Activated naive CD8-positive, alpha-beta T cell treated with anti-CD3 and anti-CD28 coated beads, Interleukin-2, amount 50 U/mL, for 24 hours (primary cell): ENCODE measurements around the gene KIRREL3.

Source experiments
- ATAC-seq: fragments of 150-1000 bp; cut with Tn5 transposase; one replicate; pipeline ENCODE4 v1.10.0; 2021
- DNase-seq: peaks from one replicate; pipeline ENCODE4 v3.0.0; 2021
- H3K27ac Mint-ChIP-seq: one replicate; pipeline ENCODE4 v1.8.0; 2021; ENCODE audit warnings: mild to moderate bottlenecking, mixed read lengths
- H3K27me3 Mint-ChIP-seq: one replicate; pipeline ENCODE4 v1.8.0; 2021; ENCODE audit warnings: mixed read lengths
- H3K36me3 Mint-ChIP-seq: one replicate; pipeline ENCODE4 v1.8.0; 2021; ENCODE audit warnings: low read depth, mixed read lengths
- H3K4me1 Mint-ChIP-seq: one replicate; pipeline ENCODE4 v1.8.0; 2021; ENCODE audit warnings: mixed read lengths
- H3K4me3 Mint-ChIP-seq: one replicate; pipeline ENCODE4 v1.8.0; 2021; ENCODE audit warnings: mild to moderate bottlenecking, moderate library complexity, mixed read lengths
- H3K9me3 Mint-ChIP-seq: one replicate; pipeline ENCODE4 v1.8.0; 2021; ENCODE audit warnings: mixed read lengths

The KIRREL3 gene

DNA sequence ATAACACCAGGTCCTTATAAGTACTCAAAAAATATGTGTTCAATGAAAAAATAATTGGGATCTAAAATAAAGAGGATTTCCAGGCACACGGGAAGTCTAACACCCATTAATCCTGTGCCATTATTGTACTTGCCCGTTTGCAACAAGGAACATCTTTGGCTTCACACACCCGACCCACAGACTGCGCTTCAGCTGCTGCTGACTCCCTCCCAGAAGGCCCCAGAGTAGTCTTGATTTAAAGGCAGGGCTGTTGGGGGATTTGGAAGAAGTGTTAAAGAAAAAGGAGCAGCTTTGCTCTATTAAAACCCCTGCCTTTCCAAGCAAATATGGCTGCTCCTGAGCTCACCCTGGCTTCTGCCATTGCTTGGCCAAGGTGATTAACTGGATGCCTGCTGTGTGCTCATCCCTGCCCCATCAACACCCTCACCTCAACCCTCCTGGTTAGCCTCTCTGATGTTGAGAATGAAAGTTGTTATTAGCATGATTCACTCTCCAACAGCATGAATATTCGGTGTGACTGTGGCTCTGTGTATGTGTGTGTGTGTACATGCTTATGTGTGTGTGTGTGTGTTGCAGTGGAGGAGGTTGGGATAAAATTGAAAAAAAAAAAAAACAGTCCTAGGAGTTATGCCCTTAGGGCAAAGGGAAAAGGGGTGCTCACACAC lies 76.1 kb downstream of the KIRREL3 start:
- Mint-ChIP-seq H3K4me1 (no peaks in the 10 kb centered on the region), H3K27ac (no peak overlapping the region), H3K27me3 (peaks cover 10% of the 10 kb centered on the region), H3K36me3 (no peaks in the 10 kb centered on the region), H3K9me3 (no peaks in the 10 kb centered on the region), H3K4me3 (no peak overlapping the region)
- no peak for DNase-seq
- ATAC-seq = no peak

DNA sequence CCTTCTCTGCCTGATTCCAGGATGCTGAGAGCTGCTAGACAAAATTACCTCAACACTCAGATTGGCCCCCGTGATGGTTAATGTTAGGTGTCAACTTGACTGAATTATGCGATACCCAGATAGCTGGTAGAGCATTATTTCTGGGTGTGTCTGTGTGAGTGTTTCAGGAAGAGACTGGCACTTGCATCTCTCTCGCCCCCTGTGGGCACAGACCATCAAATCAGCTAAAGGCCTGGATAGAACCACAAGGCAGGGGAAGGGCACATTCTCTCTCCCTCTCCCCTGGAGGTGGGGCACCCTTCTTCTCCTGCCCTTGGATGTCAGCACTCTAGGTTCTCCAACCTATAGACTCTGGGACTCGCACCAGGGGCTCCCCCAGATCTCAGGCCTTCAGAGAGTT lies 79.7 kb downstream of the KIRREL3 start:
- Mint-ChIP-seq H3K36me3 (no peaks in the 10 kb centered on the region), H3K27me3 (peaks cover 5% of the 10 kb centered on the region), H3K27ac (no peak overlapping the region), H3K4me1 (peaks cover 5% of the 10 kb centered on the region), H3K9me3 (no peaks in the 10 kb centered on the region), H3K4me3 (no peak overlapping the region)
- ATAC-seq (no peak), DNase-seq (no peak)

DNA sequence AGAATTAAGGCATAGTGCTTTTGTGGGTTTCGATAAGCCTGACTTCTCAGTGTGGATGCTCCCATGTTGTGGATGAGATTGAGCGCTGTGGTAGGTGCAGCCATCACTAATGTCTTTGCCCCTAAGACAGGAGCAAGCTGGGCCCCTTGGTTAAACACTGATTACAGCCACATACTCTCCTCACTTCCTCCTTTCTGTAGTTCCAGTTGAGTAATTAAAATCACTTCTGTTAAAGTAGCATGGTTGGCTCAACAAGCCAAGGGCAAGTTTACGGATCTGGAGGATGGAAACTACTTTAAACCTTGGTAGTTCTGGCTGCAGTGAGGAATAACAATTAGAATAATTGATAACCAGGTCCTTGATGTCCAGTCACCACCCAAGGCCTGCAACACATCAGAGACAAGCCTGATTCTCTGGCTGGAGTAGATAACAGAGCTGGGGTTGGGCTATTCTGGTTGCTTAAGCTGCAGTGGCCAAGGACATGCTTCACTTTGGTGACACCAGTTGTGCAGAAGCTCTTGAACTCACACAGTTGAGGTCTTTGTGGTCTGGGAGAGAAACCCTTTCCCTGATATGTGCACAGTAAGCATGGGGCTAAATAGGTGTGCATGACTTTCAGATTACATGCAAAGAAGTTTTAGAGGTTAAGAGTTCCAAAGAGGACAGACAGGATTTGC lies 81.3 kb downstream of the KIRREL3 start:
- Mint-ChIP-seq H3K9me3 (no peaks in the 10 kb centered on the region), H3K36me3 (no peaks in the 10 kb centered on the region), H3K4me1 (peaks cover 5% of the 10 kb centered on the region), H3K27ac (no peak overlapping the region), H3K27me3 (peaks cover 5% of the 10 kb centered on the region), H3K4me3 (no peak overlapping the region)
- ATAC-seq (no peak), DNase-seq (no peak)

DNA sequence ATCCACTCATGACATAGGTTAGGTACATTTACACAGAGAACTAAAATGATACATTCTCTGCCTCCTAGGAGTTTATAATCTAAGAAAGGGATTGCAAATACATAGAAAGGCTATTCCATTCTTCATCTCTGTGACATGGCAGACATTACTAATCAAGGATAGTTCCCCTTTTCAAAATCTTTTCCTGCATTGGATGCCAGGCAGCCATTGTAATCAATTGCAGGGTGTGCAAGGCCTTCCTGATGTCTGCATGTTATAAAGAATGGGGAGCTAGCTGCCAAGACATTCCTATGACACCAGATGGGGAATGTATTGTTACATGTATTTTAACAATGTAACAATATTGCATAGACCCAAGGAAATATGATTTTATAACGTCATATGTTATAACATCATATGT lies 82.0 kb downstream of the KIRREL3 start:
- Mint-ChIP-seq H3K36me3 (no peaks in the 10 kb centered on the region), H3K9me3 (no peaks in the 10 kb centered on the region), H3K4me1 (peaks cover 5% of the 10 kb centered on the region), H3K27ac (no peak overlapping the region), H3K4me3 (no peak overlapping the region), H3K27me3 (no peaks in the 10 kb centered on the region)
- DNase-seq (no peak), ATAC-seq (no peak)

DNA sequence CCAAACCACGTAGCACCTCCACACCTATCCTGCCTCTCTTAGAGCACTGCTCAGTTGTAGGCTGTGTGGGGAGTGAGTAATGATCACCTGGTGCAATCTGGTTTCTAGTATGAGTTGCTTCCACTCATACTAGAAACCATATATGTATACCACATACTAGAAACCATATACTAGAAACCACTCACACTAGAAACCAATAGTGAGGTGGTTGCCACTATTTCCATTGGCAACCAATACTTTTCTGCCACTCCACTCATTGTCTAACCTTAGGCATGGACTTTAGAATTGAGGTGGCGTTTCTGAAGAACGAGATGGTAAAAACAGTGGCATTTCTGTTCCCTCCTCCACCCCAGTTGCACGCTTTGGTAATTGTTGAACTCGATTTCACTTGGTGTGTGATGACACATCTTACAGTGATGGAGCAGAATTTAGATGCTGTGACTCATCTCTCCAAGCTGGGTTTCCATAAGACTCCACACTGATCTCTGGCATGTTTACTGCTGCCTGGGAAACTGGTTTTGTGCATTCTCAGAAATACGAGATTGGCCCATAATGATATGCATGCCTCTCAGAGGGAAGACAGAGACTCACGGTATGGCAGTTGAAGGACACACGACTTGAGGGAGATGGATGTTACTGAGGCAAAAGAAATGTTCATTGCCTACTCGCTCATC lies 82.9 kb downstream of the KIRREL3 start:
- no peak overlapping the region for H3K4me3 Mint-ChIP-seq
- H3K4me1 Mint-ChIP-seq = peaks cover 5% of the 10 kb centered on the region
- no peak overlapping the region for H3K27ac Mint-ChIP-seq
- peak; percentile 91 for ATAC-seq
- no peak for DNase-seq
- H3K36me3 Mint-ChIP-seq = no peaks in the 10 kb centered on the region
- no peaks in the 10 kb centered on the region for H3K27me3 Mint-ChIP-seq
- H3K9me3 Mint-ChIP-seq = no peaks in the 10 kb centered on the region

DNA sequence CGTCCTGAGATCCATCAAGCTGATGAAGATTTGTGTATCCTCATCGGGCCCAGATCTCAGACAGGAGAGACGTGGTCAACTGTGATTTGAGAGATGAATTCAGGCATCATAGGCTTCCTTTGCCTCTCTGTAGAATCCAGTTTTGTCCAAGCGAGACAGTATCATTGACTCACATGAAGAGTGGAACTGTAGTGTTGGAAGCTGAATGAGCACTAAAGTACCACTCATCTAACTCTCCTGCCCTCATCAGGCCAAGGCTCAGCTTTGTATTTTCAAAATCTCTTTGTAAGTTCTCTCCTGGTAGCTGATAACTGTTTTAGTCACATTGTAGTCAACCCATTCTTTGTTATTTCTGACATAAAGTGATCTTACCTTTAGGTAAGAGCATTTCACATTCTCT lies 85.1 kb downstream of the KIRREL3 start:
- no peaks in the 10 kb centered on the region for H3K9me3 Mint-ChIP-seq
- no peak overlapping the region for H3K27ac Mint-ChIP-seq
- H3K36me3 Mint-ChIP-seq = no peaks in the 10 kb centered on the region
- H3K4me3 Mint-ChIP-seq = no peak overlapping the region
- peaks cover 5% of the 10 kb centered on the region for H3K4me1 Mint-ChIP-seq
- H3K27me3 Mint-ChIP-seq = no peaks in the 10 kb centered on the region
- DNase-seq = no peak
- no peak for ATAC-seq

DNA sequence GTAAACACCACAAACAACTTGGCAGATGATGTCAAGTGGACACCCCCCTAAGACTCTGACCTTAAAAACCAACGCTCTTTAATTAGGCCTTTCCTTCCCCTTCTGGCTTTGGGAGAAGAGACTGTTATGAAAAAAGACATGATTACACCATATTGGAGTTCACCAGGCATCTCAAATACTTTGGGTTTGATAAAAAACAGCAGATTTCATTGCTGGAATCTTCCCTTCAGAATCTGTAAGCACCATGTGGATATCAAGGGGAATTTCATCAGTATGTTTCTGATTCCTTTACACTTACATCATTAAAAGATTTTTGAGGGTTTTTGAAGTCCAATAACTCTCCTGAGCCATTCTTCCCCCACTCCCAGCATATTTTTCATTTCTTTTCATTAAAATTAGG lies 85.6 kb downstream of the KIRREL3 start:
- Mint-ChIP-seq H3K4me3 (no peak overlapping the region), H3K27ac (no peak overlapping the region), H3K36me3 (no peaks in the 10 kb centered on the region), H3K9me3 (no peaks in the 10 kb centered on the region), H3K27me3 (no peaks in the 10 kb centered on the region), H3K4me1 (peaks cover 5% of the 10 kb centered on the region)
- DNase-seq (no peak), ATAC-seq (no peak)

DNA sequence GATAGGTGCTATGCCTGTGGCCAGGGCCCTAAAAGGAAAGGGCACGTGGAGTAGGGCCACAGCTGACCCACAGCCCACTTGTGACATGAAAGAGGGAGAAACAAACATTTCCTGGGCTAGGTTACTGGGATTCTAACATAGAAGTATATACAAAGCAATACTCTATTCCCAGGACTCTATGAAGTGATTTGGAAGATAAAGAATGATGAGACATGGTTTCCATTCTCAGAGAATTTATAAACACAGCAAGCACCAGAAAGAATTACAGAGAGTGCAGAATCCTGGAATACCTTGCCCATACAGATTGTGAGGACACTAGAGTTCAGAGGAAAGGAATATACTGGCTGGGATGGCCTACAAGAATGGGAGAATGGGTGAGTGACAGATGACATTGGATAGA lies 86.4 kb downstream of the KIRREL3 start:
- no peak overlapping the region for H3K4me3 Mint-ChIP-seq

DNA sequence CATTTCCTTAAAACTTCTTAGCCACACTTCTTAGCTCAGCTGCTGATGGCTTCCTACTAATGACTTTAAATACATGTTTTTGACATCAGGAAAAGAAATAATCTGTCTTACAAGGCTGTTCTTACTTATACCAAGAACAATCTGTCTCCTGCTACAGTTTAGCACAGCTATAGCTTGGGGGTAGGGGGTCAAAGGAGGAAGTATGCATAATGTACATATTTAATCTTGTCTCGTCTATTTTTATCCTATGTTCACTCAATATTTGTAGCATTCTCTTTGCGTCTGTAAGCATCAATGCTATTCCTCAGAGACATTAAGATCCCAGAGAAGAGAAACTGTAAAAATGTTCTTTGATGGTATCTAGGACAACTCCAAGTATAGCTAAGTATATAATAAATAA lies 96.0 kb downstream of the KIRREL3 start:
- no peak for DNase-seq
- ATAC-seq = no peak
- Mint-ChIP-seq H3K27ac (no peak overlapping the region), H3K4me1 (no peaks in the 10 kb centered on the region), H3K36me3 (no peaks in the 10 kb centered on the region), H3K9me3 (peaks cover 3% of the 10 kb centered on the region), H3K27me3 (peaks cover 2% of the 10 kb centered on the region), H3K4me3 (no peak overlapping the region)

More for the DNA sequence above, 86.4 kb downstream of the KIRREL3 start:
- peaks cover 5% of the 10 kb centered on the region for H3K4me1 Mint-ChIP-seq
- H3K36me3 Mint-ChIP-seq = no peaks in the 10 kb centered on the region
- no peaks in the 10 kb centered on the region for H3K9me3 Mint-ChIP-seq
- H3K27ac Mint-ChIP-seq = no peak overlapping the region
- ATAC-seq = no peak
- no peak for DNase-seq
- H3K27me3 Mint-ChIP-seq = no peaks in the 10 kb centered on the region

DNA sequence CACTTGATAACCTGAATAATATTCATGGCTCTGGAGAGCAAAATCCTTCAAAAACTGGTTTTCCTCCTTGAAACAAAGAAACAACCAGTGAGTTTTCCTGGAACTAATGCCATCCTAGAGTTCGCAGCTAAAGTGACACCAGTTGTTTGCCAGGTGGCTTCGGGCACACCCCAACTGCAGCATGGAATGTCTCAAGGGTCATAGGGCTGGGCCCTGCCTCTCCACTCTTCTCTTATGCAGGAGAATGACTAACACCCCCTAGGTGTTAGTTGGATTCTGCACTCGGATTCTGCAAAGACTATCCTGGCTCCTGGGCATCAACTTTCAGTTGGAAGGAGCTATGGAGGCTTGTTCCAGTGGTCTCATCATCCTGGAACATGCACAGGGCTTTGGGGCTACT lies 98.8 kb downstream of the KIRREL3 start:
- no peaks in the 10 kb centered on the region for H3K4me1 Mint-ChIP-seq
- no peak for ATAC-seq
- no peak overlapping the region for H3K27ac Mint-ChIP-seq

DNA sequence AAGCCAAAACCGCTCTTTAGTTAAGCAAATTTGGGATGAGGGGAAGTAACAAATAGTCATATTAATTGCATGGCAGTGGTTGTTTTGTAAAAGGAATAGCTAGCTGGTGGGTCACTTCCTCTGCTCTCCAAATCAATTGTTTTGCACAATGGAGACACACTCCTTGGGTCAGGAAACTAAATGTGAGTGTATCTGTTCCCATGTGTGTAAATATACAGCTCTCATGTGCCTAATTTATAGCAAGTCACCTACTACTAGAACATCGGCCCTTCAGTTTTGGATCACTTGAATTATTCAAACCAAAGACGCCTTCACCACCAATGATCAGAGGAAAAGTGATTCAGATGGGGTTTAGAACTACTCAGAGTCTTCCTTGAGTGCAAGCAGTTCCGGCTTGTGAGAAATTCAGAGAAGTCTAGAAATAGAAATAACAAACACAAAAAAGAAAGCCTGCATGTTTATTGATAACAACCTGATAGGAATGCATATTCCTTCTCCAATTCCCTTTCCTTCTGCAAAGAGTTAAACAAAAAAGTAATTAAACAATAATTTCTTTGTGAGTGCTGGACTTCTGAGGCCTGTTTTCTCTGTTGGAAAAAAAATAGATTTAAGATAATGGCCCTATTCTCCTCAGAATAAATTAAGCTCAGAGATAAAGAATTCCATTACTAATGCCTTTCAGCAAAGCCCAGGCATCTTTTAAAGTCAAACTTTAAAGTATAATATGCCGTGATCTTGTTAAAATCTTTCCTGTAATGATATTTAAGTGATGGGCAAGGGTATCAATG lies 100.4 kb downstream of the KIRREL3 start:
- no peak overlapping the region for H3K4me3 Mint-ChIP-seq
- H3K4me1 Mint-ChIP-seq = no peaks in the 10 kb centered on the region
- ATAC-seq (no peak), DNase-seq (no peak)
- no peak overlapping the region for H3K27ac Mint-ChIP-seq
- H3K36me3 Mint-ChIP-seq = no peaks in the 10 kb centered on the region
- H3K9me3 Mint-ChIP-seq = peaks cover 17% of the 10 kb centered on the region
- H3K27me3 Mint-ChIP-seq = peaks cover 7% of the 10 kb centered on the region

More for the DNA sequence above, 98.8 kb downstream of the KIRREL3 start:
- no peak for DNase-seq
- Mint-ChIP-seq H3K27me3 (peaks cover 4% of the 10 kb centered on the region), H3K9me3 (peaks cover 7% of the 10 kb centered on the region), H3K4me3 (no peak overlapping the region), H3K36me3 (no peaks in the 10 kb centered on the region)

DNA sequence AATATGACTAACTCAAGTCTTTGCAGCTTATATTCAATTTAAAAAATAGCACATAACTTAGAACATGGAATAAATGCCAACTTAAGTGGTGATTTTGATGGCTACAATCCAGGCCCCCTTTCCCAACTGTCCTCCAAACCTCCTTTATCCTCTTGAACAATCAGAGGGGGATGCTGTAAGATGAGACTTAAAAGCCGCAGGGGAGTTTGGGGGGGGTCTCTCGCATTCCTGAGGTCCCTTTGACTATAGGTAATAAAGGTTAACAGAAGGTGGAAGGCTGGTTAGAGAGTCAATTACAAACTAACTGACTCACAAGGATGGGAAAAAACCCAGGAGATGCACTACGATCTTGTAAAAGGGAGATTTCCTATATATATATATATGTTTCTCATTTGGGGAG lies 101.8 kb downstream of the KIRREL3 start:
- H3K27ac Mint-ChIP-seq = no peak overlapping the region
- H3K27me3 Mint-ChIP-seq = peaks cover 11% of the 10 kb centered on the region
- no peak overlapping the region for H3K4me3 Mint-ChIP-seq
- peaks cover 2% of the 10 kb centered on the region for H3K4me1 Mint-ChIP-seq
- ATAC-seq (no peak), DNase-seq (no peak)
- H3K36me3 Mint-ChIP-seq = peaks cover 1% of the 10 kb centered on the region
- peaks cover 20% of the 10 kb centered on the region for H3K9me3 Mint-ChIP-seq

DNA sequence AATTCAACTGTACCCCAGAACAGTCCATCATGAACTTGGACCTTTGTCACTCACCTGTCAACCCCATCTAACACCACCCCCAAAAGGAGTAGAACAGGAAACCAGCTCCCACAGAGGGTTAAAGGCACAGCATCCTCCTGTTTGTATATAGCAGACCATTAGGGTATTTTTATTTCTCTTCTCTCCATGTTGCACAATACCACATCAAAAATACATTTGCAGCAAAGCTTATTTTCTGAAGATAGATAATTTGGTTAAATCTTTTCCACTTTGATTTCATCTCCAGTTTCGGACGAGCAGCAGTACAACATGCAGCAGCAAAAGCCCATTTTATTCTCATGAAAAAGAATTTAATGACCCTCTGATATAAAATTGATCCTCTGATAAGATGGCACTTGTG lies 103.1 kb downstream of the KIRREL3 start:
- ATAC-seq (no peak), DNase-seq (no peak)
- Mint-ChIP-seq H3K9me3 (peaks cover 23% of the 10 kb centered on the region), H3K36me3 (peaks cover 1% of the 10 kb centered on the region), H3K4me1 (peaks cover 6% of the 10 kb centered on the region), H3K27ac (no peak overlapping the region), H3K27me3 (peaks cover 11% of the 10 kb centered on the region), H3K4me3 (no peak overlapping the region)

DNA sequence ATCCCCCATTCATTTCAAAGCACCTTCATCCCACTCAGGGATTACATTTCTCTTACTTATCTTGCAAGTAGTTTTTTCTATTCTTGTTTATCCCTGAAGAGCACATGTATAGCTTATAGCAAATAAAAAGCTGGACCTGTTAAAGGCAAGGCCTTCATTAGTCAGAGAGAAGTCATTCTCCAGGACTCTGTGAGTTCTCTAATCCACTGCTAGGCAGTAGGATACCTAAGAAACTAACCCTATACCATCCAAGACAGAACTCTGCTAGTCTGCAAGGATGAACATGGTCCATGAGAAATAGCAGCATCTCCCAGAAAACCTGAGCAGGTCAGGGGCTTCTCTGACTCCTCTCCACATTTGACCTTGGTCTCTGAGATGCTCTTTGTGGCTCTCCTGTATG lies 104.5 kb downstream of the KIRREL3 start:
- peaks cover 6% of the 10 kb centered on the region for H3K4me1 Mint-ChIP-seq
- peaks cover 1% of the 10 kb centered on the region for H3K36me3 Mint-ChIP-seq
- DNase-seq = no peak
- no peak for ATAC-seq
- peaks cover 11% of the 10 kb centered on the region for H3K27me3 Mint-ChIP-seq
- H3K4me3 Mint-ChIP-seq = no peak overlapping the region
- H3K27ac Mint-ChIP-seq = no peak overlapping the region
- peaks cover 23% of the 10 kb centered on the region for H3K9me3 Mint-ChIP-seq
